WTC11 (cell line): ENCODE data around the gene PRKCE. TPM values are rescaled to one million over a fixed set of nuclear protein-coding genes. Genes with fewer than 3 reads are reported as not detected.

Experiments
- ATAC-seq: fragments of 200-7000 bp; cut with Tn5 transposase; 2 replicates; pipeline ENCODE4 v1.10.0; 2021; ENCODE audit warnings: mild to moderate bottlenecking, moderate library complexity
- CTCF ChIA-PET: fragments of 300-600 bp; sonication (Branson Sonifier 250); formaldehyde crosslinking; loops from one replicate; lab custom pipeline; 2021; ENCODE audit warnings: antibody characterized with exemption; lab: Charles Lee
- POLR2A ChIA-PET: fragments of 350-600 bp; sonication (Branson Sonifier 250); formaldehyde crosslinking; loops from one replicate; lab custom pipeline; 2021; ENCODE audit warnings: antibody characterized with exemption; lab: Charles Lee
- DNase-seq: peaks from one replicate; pipeline ENCODE4 v3.0.0; 2021; ENCODE audit warnings: low spot score
- H3K27ac Mint-ChIP-seq: 2 replicates; pipeline ENCODE4 v1.8.0; 2021; ENCODE audit warnings: mixed read lengths
- H3K27me3 Mint-ChIP-seq: 2 replicates; pipeline ENCODE4 v1.8.0; 2021; ENCODE audit warnings: low read depth, mild to moderate bottlenecking, moderate library complexity, mixed read lengths
- H3K36me3 Mint-ChIP-seq: 2 replicates; pipeline ENCODE4 v1.8.0; 2021; ENCODE audit warnings: mixed read lengths
- H3K4me1 Mint-ChIP-seq: 2 replicates; pipeline ENCODE4 v1.8.0; 2022; ENCODE audit warnings: mixed read lengths
- H3K4me3 Mint-ChIP-seq: 2 replicates; pipeline ENCODE4 v1.8.0; 2021; ENCODE audit warnings: mild to moderate bottlenecking, moderate library complexity, mixed read lengths
- H3K9me3 Mint-ChIP-seq: 2 replicates; pipeline ENCODE4 v1.8.0; 2021; ENCODE audit warnings: mixed read lengths
- AFF4 ChIP-seq: sonication (generic); formaldehyde crosslinking; IDR thresholded peaks from 2 replicates; pipeline ENCODE4 v1.8.1; 2023; ENCODE audit warnings: mild to moderate bottlenecking, missing genetic modification reagents, borderline replicate concordance
- CREB1 ChIP-seq: sonication (generic); formaldehyde crosslinking; IDR thresholded peaks from 2 replicates; pipeline ENCODE4 v1.8.0; 2023; ENCODE audit warnings: mild to moderate bottlenecking, missing genetic modification reagents
- CREM ChIP-seq: sonication (generic); formaldehyde crosslinking; IDR thresholded peaks from 2 replicates; pipeline ENCODE4 v1.8.1; 2022; ENCODE audit warnings: mild to moderate bottlenecking, missing genetic modification reagents, moderate library complexity
- CTCF ChIP-seq: fragments of 200-600 bp; IDR thresholded peaks from 2 replicates; pipeline ENCODE4 v1.8.0; 2022; ENCODE audit warnings: antibody characterized with exemption
- EMX1 ChIP-seq: fragments of 250-450 bp; sonication (Bioruptor Pico); IDR thresholded peaks from 2 replicates; pipeline ENCODE4 v1.8.0; 2021; ENCODE audit warnings: mild to moderate bottlenecking
- ERG ChIP-seq: fragments of 250-450 bp; sonication (Bioruptor Pico); IDR thresholded peaks from 2 replicates; pipeline ENCODE4 v1.8.0; 2021; ENCODE audit warnings: mild to moderate bottlenecking
- ETV6 ChIP-seq: sonication (generic); formaldehyde crosslinking; IDR thresholded peaks from 2 replicates; pipeline ENCODE4 v1.8.1; 2022; ENCODE audit warnings: mild to moderate bottlenecking, missing genetic modification reagents
- FOXJ3 ChIP-seq: sonication (generic); formaldehyde crosslinking; IDR thresholded peaks from 2 replicates; pipeline ENCODE4 v1.9.0; 2021; ENCODE audit warnings: missing genetic modification reagents, mild to moderate bottlenecking, borderline replicate concordance
- PRDM15 ChIP-seq: sonication (generic); formaldehyde crosslinking; IDR thresholded peaks from 2 replicates; pipeline ENCODE4 v1.8.0; 2022; ENCODE audit warnings: missing genetic modification reagents
- PREB ChIP-seq: sonication (generic); formaldehyde crosslinking; IDR thresholded peaks from 2 replicates; pipeline ENCODE4 v1.8.1; 2022; ENCODE audit warnings: mild to moderate bottlenecking, missing genetic modification reagents, moderate library complexity, borderline replicate concordance
- RELA ChIP-seq: sonication (generic); formaldehyde crosslinking; IDR thresholded peaks from 2 replicates; pipeline ENCODE4 v1.8.1; 2022; ENCODE audit warnings: missing genetic modification reagents, mild to moderate bottlenecking, borderline replicate concordance
- ZNF138 ChIP-seq: sonication (generic); formaldehyde crosslinking; conservative IDR thresholded peaks from 2 replicates; pipeline ENCODE4 v1.8.1; 2022; ENCODE audit warnings: mild to moderate bottlenecking, moderate library complexity, missing genetic modification reagents
- ZNF263 ChIP-seq: sonication (generic); formaldehyde crosslinking; IDR thresholded peaks from 2 replicates; pipeline ENCODE4 v1.8.1; 2022; ENCODE audit warnings: low read depth, mild to moderate bottlenecking, moderate library complexity, missing genetic modification reagents
- ZNF423 ChIP-seq: fragments of 250-450 bp; sonication (Bioruptor Pico); IDR thresholded peaks from 2 replicates; pipeline ENCODE4 v2.1.2; 2022; ENCODE audit warnings: mild to moderate bottlenecking, moderate library complexity
- ZNF425 ChIP-seq: fragments of 250-450 bp; sonication (Bioruptor Pico); conservative IDR thresholded peaks from 2 replicates; pipeline ENCODE4 v1.9.0; 2021; ENCODE audit warnings: mild to moderate bottlenecking
- total RNA-seq: library from RNA; stranded (reverse); gene quantifications from 3 replicates; pipeline ENCODE4 v1.2.3, GENCODE V29; 2021

PRKCE gene
- total RNA-seq, 1 experiment from 2014 or later, result 5.8 TPM

GRCh38 chr2:45813003-45813941 lies 161.8 kb downstream of the PRKCE start:
- DNase-seq, result no peak
- no peak overlapping the region for H3K27ac Mint-ChIP-seq
- H3K4me1 Mint-ChIP-seq, result peaks cover 43% of the 10 kb centered on the region
- no peaks in the 10 kb centered on the region for H3K36me3 Mint-ChIP-seq
- TF ChIP-seq AFF4 (CRISPR knock-in tag) (no peak), ZNF423 (CRISPR knock-in tag) (no peak), RELA (CRISPR knock-in tag) (no peak), ZNF263 (CRISPR knock-in tag) (no peak), CTCF (no peak), ERG (CRISPR knock-in tag) (no peak), EMX1 (CRISPR knock-in tag) (no peak)
- TF ChIP-seq, all 79 proteins: peak for 0
- ChIA-PET POLR2A (no interaction called here), CTCF (interaction anchor here (0.5 to 2.2 kb wide), 4 partner anchors 12 to 35 kb away, joined by 3 to 7 read pairs (median 4); no protein-coding TSS in a partner anchor)
- ATAC-seq, result no peak
- Mint-ChIP-seq H3K27me3 (no peaks in the 10 kb centered on the region), H3K4me3 (no peak overlapping the region), H3K9me3 (peaks cover 3% of the 10 kb centered on the region; the same call in 1 of the 2 replicates)

- peaks cover 3% of the 10 kb centered on the region; the same call in 1 of the 2 replicates for H3K9me3 Mint-ChIP-seq
- TF ChIP-seq FOXJ3 (CRISPR knock-in tag), result no peak
- TF ChIP-seq ERG (CRISPR knock-in tag), result no peak
- no peak for TF ChIP-seq PRDM15 (CRISPR knock-in tag)
- no peak for TF ChIP-seq ETV6 (CRISPR knock-in tag)
- TF ChIP-seq CREM (CRISPR knock-in tag), result no peak
- no peak for TF ChIP-seq CREB1 (CRISPR knock-in tag)
- no peak for TF ChIP-seq PREB (CRISPR knock-in tag)
- TF ChIP-seq ZNF138 (CRISPR knock-in tag), result no peak
- no peak for TF ChIP-seq ZNF425
Observed at GRCh38 chr2:45814488-45814887, 163.0 kb downstream of the PRKCE start.

More at GRCh38 chr2:45814488-45814887, 163.0 kb downstream of the PRKCE start:
- Mint-ChIP-seq H3K4me3 (no peak overlapping the region), H3K27ac (no peak overlapping the region), H3K4me1 (peaks cover 49% of the 10 kb centered on the region), H3K27me3 (no peaks in the 10 kb centered on the region), H3K36me3 (no peaks in the 10 kb centered on the region)
- DNase-seq (no peak), ATAC-seq (no peak)
- ChIA-PET CTCF (interaction anchor here (2.2 kb wide), 1 partner anchor 11 kb away, joined by 7 read pairs; no protein-coding TSS in a partner anchor), POLR2A (no interaction called here)
